Type B pancreatic cell (in vitro differentiated cells): Measurements from ENCODE around the gene PDIK1L. TPM values are rescaled to one million over a fixed set of nuclear protein-coding genes. Genes with fewer than 3 reads are reported as not detected.

ENCODE experiments used
- DNase-seq: peaks from one replicate; pipeline ENCODE4 v3.0.0; 2021; ENCODE audit warnings: mixed read lengths; ENCODE audit not compliant: unreplicated experiment; ENCODE audit errors: extremely low spot score
- H3K27ac Mint-ChIP-seq: 2 replicates; pipeline ENCODE4 v1.8.0; 2021; ENCODE audit warnings: mild to moderate bottlenecking, mixed read lengths
- H3K27me3 Mint-ChIP-seq: 2 replicates; pipeline ENCODE4 v1.8.0; 2021; ENCODE audit warnings: mixed read lengths
- H3K36me3 Mint-ChIP-seq: 2 replicates; pipeline ENCODE4 v1.8.0; 2021; ENCODE audit warnings: mixed read lengths
- H3K4me1 Mint-ChIP-seq: one replicate; pipeline ENCODE4 v1.8.0; 2021; ENCODE audit warnings: mixed read lengths; ENCODE audit not compliant: unreplicated experiment
- H3K4me3 Mint-ChIP-seq: 2 replicates; pipeline ENCODE4 v1.8.0; 2021; ENCODE audit warnings: mild to moderate bottlenecking, mixed read lengths
- H3K9me3 Mint-ChIP-seq: 2 replicates; pipeline ENCODE4 v1.8.0; 2021; ENCODE audit warnings: mixed read lengths
- CTCF ChIP-seq: fragments of 200-600 bp; sonication (generic); conservative IDR thresholded peaks from 2 replicates; pipeline ENCODE4 v1.5.0; 2021; ENCODE audit warnings: antibody characterized with exemption, mild to moderate bottlenecking
- total RNA-seq: library from RNA; stranded (reverse); gene quantifications from 2 replicates; pipeline ENCODE4 v1.2.1, GENCODE V29; 2021; ENCODE audit warnings: low replicate concordance

The PDIK1L gene
- total RNA-seq, 1 donor from 2014 or later, result 14.7 TPM

GRCh38 chr1:26161415-26162219, 50.0 kb downstream of the PDIK1L start:
- H3K9me3 Mint-ChIP-seq, result no peaks in the 10 kb centered on the region
- peak overlapping the region; percentile 77 for H3K4me3 Mint-ChIP-seq
- no peaks in the 10 kb centered on the region for H3K36me3 Mint-ChIP-seq
- peak; percentile 80 for DNase-seq
- H3K4me1 Mint-ChIP-seq, result peaks cover 32% of the 10 kb centered on the region
- H3K27ac Mint-ChIP-seq, result peak overlapping the region; percentile 33
- peak; percentile 55 for TF ChIP-seq CTCF
- peaks cover 10% of the 10 kb centered on the region for H3K27me3 Mint-ChIP-seq

- no peaks in the 10 kb centered on the region for H3K9me3 Mint-ChIP-seq
- no peak for DNase-seq
- peaks cover 10% of the 10 kb centered on the region for H3K27me3 Mint-ChIP-seq
- H3K36me3 Mint-ChIP-seq, result no peaks in the 10 kb centered on the region
- no peak for TF ChIP-seq CTCF
- H3K4me1 Mint-ChIP-seq, result peaks cover 32% of the 10 kb centered on the region
- peak overlapping the region; percentile 33 for H3K27ac Mint-ChIP-seq
- H3K4me3 Mint-ChIP-seq, result peak overlapping the region; percentile 77
Measured at GRCh38 chr1:26162220-26162709, 50.6 kb downstream of the PDIK1L start.

GRCh38 chr1:26163684-26164035, 52.0 kb downstream of the PDIK1L start:
- H3K36me3 Mint-ChIP-seq, result no peaks in the 10 kb centered on the region
- no peak for DNase-seq

GRCh38 chr1:26164036-26164860, 52.6 kb downstream of the PDIK1L start:
- peaks cover 5% of the 10 kb centered on the region for H3K27me3 Mint-ChIP-seq
- H3K36me3 Mint-ChIP-seq, result no peaks in the 10 kb centered on the region
- H3K9me3 Mint-ChIP-seq, result no peaks in the 10 kb centered on the region
- H3K27ac Mint-ChIP-seq, result peak overlapping the region; percentile 56
- H3K4me1 Mint-ChIP-seq, result peaks cover 33% of the 10 kb centered on the region
- peak; percentile 89 for TF ChIP-seq CTCF
- peak overlapping the region; percentile 77 for H3K4me3 Mint-ChIP-seq
- DNase-seq, result peak; percentile 80

More at GRCh38 chr1:26163684-26164035, 52.0 kb downstream of the PDIK1L start:
- peaks cover 5% of the 10 kb centered on the region for H3K27me3 Mint-ChIP-seq
- no peaks in the 10 kb centered on the region for H3K9me3 Mint-ChIP-seq
- peak overlapping the region; percentile 61 for H3K4me3 Mint-ChIP-seq
- peaks cover 28% of the 10 kb centered on the region for H3K4me1 Mint-ChIP-seq
- no peak overlapping the region for H3K27ac Mint-ChIP-seq
- TF ChIP-seq CTCF, result no peak

GRCh38 chr1:26164861-26165842, 53.5 kb downstream of the PDIK1L start:
- TF ChIP-seq CTCF, result no peak
- no peak for DNase-seq
- Mint-ChIP-seq H3K27ac (peak overlapping the region; percentile 56), H3K4me1 (peaks cover 31% of the 10 kb centered on the region), H3K27me3 (peaks cover 5% of the 10 kb centered on the region), H3K36me3 (no peaks in the 10 kb centered on the region), H3K4me3 (peak overlapping the region; percentile 77), H3K9me3 (no peaks in the 10 kb centered on the region)
